K562 (cell line): ENCODE data around the gene SYVN1. TPM values are rescaled to one million over a fixed set of nuclear protein-coding genes. Genes with fewer than 3 reads are reported as not detected.

Source experiments
- ATF3 ChIP-seq, 2 experiments: fragments of 450-650 bp in 1 of 2; sonication (generic) in 1 of 2; formaldehyde crosslinking in 1 of 2; IDR thresholded peaks in 1 of 2; conservative IDR thresholded peaks in 1 of 2; 2 replicates each; pipeline versions ENCODE4 v1.6.1 to v1.8.1; 2016 to 2023; ENCODE audit warnings: mild to moderate bottlenecking in 2 of 2, moderate library complexity in 2 of 2, inconsistent platforms in 1 of 2, missing genetic modification reagents in 1 of 2
- ETV5 ChIP-seq: sonication (generic); formaldehyde crosslinking; IDR thresholded peaks from 2 replicates; pipeline ENCODE4 v1.4.0; 2020; ENCODE audit warnings: low read depth, mild to moderate bottlenecking, missing genetic modification reagents
- FIP1L1 ChIP-seq: fragments of 200-400 bp; formaldehyde crosslinking; IDR thresholded peaks from 2 replicates; pipeline ENCODE4 v1.6.1; 2018; ENCODE audit warnings: mild to moderate bottlenecking, low read depth, low read length; ENCODE audit not compliant: poor library complexity, severe bottlenecking
- GABPA ChIP-seq: fragments of 200-800 bp; sonication (Bioruptor generic); conservative IDR thresholded peaks from 2 replicates; pipeline ENCODE4 v1.6.1; 2016; ENCODE audit warnings: low read depth, missing genetic modification characterization, missing compliant biosample characterization
- HMGXB4 ChIP-seq: sonication (generic); formaldehyde crosslinking; IDR thresholded peaks from 2 replicates; pipeline ENCODE4 v1.8.1; 2023; ENCODE audit warnings: mild to moderate bottlenecking, missing genetic modification reagents
- JUND ChIP-seq, 2 experiments: IDR thresholded peaks; 2 replicates in 1 of 2; 3 replicates in 1 of 2; pipeline ENCODE4 v1.6.1; 2011; ENCODE audit warnings: borderline replicate concordance in 2 of 2, low read depth in 2 of 2, low read length in 2 of 2, improper control_type of control experiment in 1 of 2, missing biosample characterization in 1 of 2, missing genetic modification characterization in 1 of 2, missing genetic modification reagents in 1 of 2
- RCOR1 ChIP-seq, 2 experiments: IDR thresholded peaks; 2 replicates each; pipeline ENCODE4 v1.6.1; 2012; ENCODE audit warnings: low read depth in 2 of 2, low read length in 2 of 2, borderline replicate concordance in 1 of 2, improper control_type of control experiment in 1 of 2
- RREB1 ChIP-seq: fragments of 250-450 bp; sonication (Bioruptor Pico); IDR thresholded peaks from 2 replicates; pipeline ENCODE4 v1.4.0; 2020
- SNRNP70 ChIP-seq: fragments of 200-400 bp; formaldehyde crosslinking; optimal IDR thresholded peaks from 2 replicates; pipeline ENCODE3; 2017; ENCODE audit warnings: low read depth, low read length
- ZBTB11 ChIP-seq, 3 experiments: fragments of 200-800 bp in 1 of 3; fragments of 250-450 bp in 1 of 3; fragments of 450-650 bp in 1 of 3; sonication (Bioruptor Pico) in 1 of 3; sonication (Bioruptor generic) in 1 of 3; formaldehyde crosslinking in 1 of 3; IDR thresholded peaks; 2 replicates each; pipeline versions ENCODE4 v1.6.1 to v1.8.0; 2016 to 2022; ENCODE audit warnings: mild to moderate bottlenecking in 2 of 3, missing genetic modification characterization in 2 of 3, missing compliant biosample characterization in 1 of 3, moderate library complexity in 1 of 3
- ZNF77 ChIP-seq: fragments of 250-450 bp; sonication (Bioruptor Pico); IDR thresholded peaks from 2 replicates; pipeline ENCODE4 v1.5.0; 2020
- polyA plus RNA-seq, 8 experiments: library from polyadenylated mRNA; depleted of rRNA in 4 of 8; stranded (reverse) in 5 of 8; unstranded in 3 of 8; fragments of >200 nt; fragmentation: Nextera tagmentation in 2 of 8; fragmentation: Illumina TruSeq in 1 of 8; extraction: Ambion mirVana in 2 of 8; extraction: Trizol in 1 of 8; gene quantifications; 2 replicates each; pipeline versions ENCODE4 v1.2.1 to v1.2.3, GENCODE V29; 2011 to 2014; ENCODE audit warnings: inconsistent platforms in 1 of 8, missing spikeins in 1 of 8
- total RNA-seq, 7 experiments: library from RNA; depleted of rRNA in 6 of 7; stranded (reverse); fragments of >200 nt in 6 of 7; fragmentation: Illumina TruSeq in 2 of 7; extraction: Trizol in 2 of 7; gene quantifications; 2 replicates each; pipeline versions ENCODE4 v1.2.1 to v1.2.3, GENCODE V29; 2011 to 2021; ENCODE audit warnings: low replicate concordance in 1 of 7

Gene SYVN1
- total and polyA plus RNA-seq, 9 of the 15 experiments (the other 6 are each of a cell fraction or from before 2014, with no cell fraction given), result 0.41 to 47.4 (median 9.9) TPM

- peak in 1 of 3 experiments; percentile 54; a peak in 1 of 6 replicates for TF ChIP-seq ZBTB11 (CRISPR knock-in tag; IDR thresholded peaks at IDR 0.05)
- peak; percentile 59; the same call in 1 of the 2 replicates for TF ChIP-seq ETV5 (CRISPR knock-in tag)
- TF ChIP-seq JUND (IDR thresholded peaks at IDR 0.05; ENCODE audit: borderline replicate concordance, low read depth, low read length), result peak; percentile 90
- TF ChIP-seq JUND (tag; IDR thresholded peaks at IDR 0.05; ENCODE audit: borderline replicate concordance, low read depth, low read length), result peak; percentile 88; the same call in 2 of the 3 replicates
- no peak for TF ChIP-seq SNRNP70
- peak in 1 of 2 experiments; percentile 19; a peak in 1 of 4 replicates for TF ChIP-seq RCOR1 (IDR thresholded peaks at IDR 0.05; ENCODE audit: borderline replicate concordance in 1 of 2, low read depth in 2 of 2, low read length in 2 of 2)
- no peak for TF ChIP-seq HMGXB4 (CRISPR knock-in tag)
- TF ChIP-seq ATF3 (IDR thresholded peaks at IDR 0.05), result peak; percentile 82
- TF ChIP-seq ATF3 (CRISPR knock-in tag; conservative IDR thresholded peaks at IDR 0.05), result no peak
- no peak for TF ChIP-seq RREB1
- TF ChIP-seq GABPA (tag), result peak; percentile 35; the same call in 1 of the 2 replicates
- TF ChIP-seq FIP1L1, result no peak
- TF ChIP-seq ZNF77 (CRISPR knock-in tag), result no peak
Measured at GRCh38 chr11:65150509-65151299, 16.4 kb upstream of the SYVN1 start (continued).
